NB4 (cell line): Measurements from ENCODE around the gene KLF16.

Source experiments
- DNase-seq: peaks from one replicate; pipeline ENCODE4 v3.0.0; 2010; ENCODE audit warnings: low read depth
- H3K4me3 ChIP-seq: one replicate; pipeline ENCODE4 v1.5.1; 2011; ENCODE audit warnings: mild to moderate bottlenecking, low read depth, low read length, moderate library complexity
- CTCF ChIP-seq: IDR thresholded peaks from one replicate; pipeline ENCODE4 v1.5.1; 2012; ENCODE audit warnings: low read depth, low read length
- MAX ChIP-seq: IDR thresholded peaks from 2 replicates; pipeline ENCODE4 v1.6.1; 2011; ENCODE audit warnings: low read depth, low read length
- MYC ChIP-seq: IDR thresholded peaks from 2 replicates; pipeline ENCODE4 v1.6.1; 2011; ENCODE audit warnings: low read depth, low read length
- POLR2A ChIP-seq: IDR thresholded peaks from 2 replicates; pipeline ENCODE4 v1.6.1; 2011; ENCODE audit warnings: mild to moderate bottlenecking; ENCODE audit not compliant: insufficient read length; ENCODE audit errors: extremely low read depth

KLF16 gene

GRCh38 chr19:1824252-1824622 is 39.1 kb downstream of the KLF16 start:
- DNase-seq, result no peak
- H3K4me3 ChIP-seq, result no peak overlapping the region
- TF ChIP-seq CTCF, result no peak
- TF ChIP-seq POLR2A, result no peak
- no peak for TF ChIP-seq MYC
- no peak for TF ChIP-seq MAX

GRCh38 chr19:1823539-1824251 is 39.7 kb downstream of the KLF16 start:
- DNase-seq, result no peak
- H3K4me3 ChIP-seq, result no peak overlapping the region
- TF ChIP-seq MYC, result no peak
- no peak for TF ChIP-seq MAX
- TF ChIP-seq POLR2A, result no peak
- TF ChIP-seq CTCF, result no peak

GRCh38 chr19:1823020-1823419 is 40.4 kb downstream of the KLF16 start:
- no peak overlapping the region for H3K4me3 ChIP-seq
- no peak for DNase-seq
- TF ChIP-seq MYC (no peak), CTCF (no peak), MAX (no peak), POLR2A (no peak)

GRCh38 chr19:1822210-1822609 is 41.2 kb downstream of the KLF16 start:
- no peak overlapping the region for H3K4me3 ChIP-seq
- no peak for TF ChIP-seq MYC
- no peak for DNase-seq

- no peak for TF ChIP-seq CTCF
- DNase-seq, result no peak
- no peak overlapping the region for H3K4me3 ChIP-seq
These were observed 43.8 kb downstream of the KLF16 start for GRCh38 chr19:1819341-1820255.

- no peak overlapping the region for H3K4me3 ChIP-seq
- DNase-seq, result no peak
- TF ChIP-seq MAX, result no peak
- TF ChIP-seq CTCF, result no peak
- TF ChIP-seq POLR2A, result no peak
- TF ChIP-seq MYC, result no peak
These were observed 44.7 kb downstream of the KLF16 start for GRCh38 chr19:1818549-1819195.
